HepG2 (cell line): ENCODE results near the gene ZBTB8OS. TPM values are rescaled to one million over a fixed set of nuclear protein-coding genes. Genes with fewer than 3 reads are reported as not detected.

Experiments
- ARID2 ChIP-seq: sonication (generic); formaldehyde crosslinking; IDR thresholded peaks from 2 replicates; pipeline ENCODE4 v1.8.1; 2022; ENCODE audit warnings: mild to moderate bottlenecking, missing genetic modification reagents, borderline replicate concordance
- CHD2 ChIP-seq: IDR thresholded peaks from 2 replicates; pipeline ENCODE4 v1.6.1; 2011; ENCODE audit warnings: low read depth, low read length, improper control_type of control experiment
- ISL2 ChIP-seq: sonication (generic); formaldehyde crosslinking; IDR thresholded peaks from 2 replicates; pipeline ENCODE4 v1.5.0; 2020; ENCODE audit warnings: missing genetic modification reagents
- JUN ChIP-seq: sonication (generic); formaldehyde crosslinking; IDR thresholded peaks from 2 replicates; pipeline ENCODE4 v1.4.0; 2020; ENCODE audit warnings: mild to moderate bottlenecking, missing genetic modification reagents
- MAFF ChIP-seq: IDR thresholded peaks from 2 replicates; pipeline ENCODE4 v1.6.1; 2011; ENCODE audit warnings: low read depth, low read length, improper control_type of control experiment
- RORA ChIP-seq: sonication (generic); formaldehyde crosslinking; IDR thresholded peaks from 2 replicates; pipeline ENCODE4 v1.5.0; 2020; ENCODE audit warnings: mild to moderate bottlenecking, missing genetic modification reagents, moderate library complexity
- ZNF644 ChIP-seq: IDR thresholded peaks from 2 replicates; pipeline ENCODE4 v1.6.1; 2016; ENCODE audit warnings: low read depth
- ZNF746 ChIP-seq: sonication (generic); formaldehyde crosslinking; IDR thresholded peaks from 2 replicates; pipeline ENCODE4 v1.8.0; 2022; ENCODE audit warnings: mild to moderate bottlenecking, missing genetic modification reagents
- polyA plus RNA-seq, 8 experiments: library from polyadenylated mRNA; depleted of rRNA in 3 of 8; stranded (reverse) in 7 of 8; unstranded in 1 of 8; fragments of >200 nt; fragmentation: Illumina TruSeq in 4 of 8; extraction: Trizol in 4 of 8; gene quantifications; 2 replicates each; pipeline versions ENCODE4 v1.2.1 to v1.2.3, GENCODE V29; 2011 to 2016; ENCODE audit warnings: low read depth in 4 of 8, missing spikeins in 1 of 8, mixed read lengths in 1 of 8; ENCODE audit not compliant: insufficient read depth in 1 of 8
- total RNA-seq, 5 experiments: library from RNA; depleted of rRNA; stranded (reverse); fragments of >200 nt; fragmentation: Illumina TruSeq; extraction: Trizol; gene quantifications; 2 replicates each; pipeline ENCODE4 v1.2.3, GENCODE V29; 2016; ENCODE audit warnings: low read depth in 1 of 5
- TF ChIP-seq, protein P1 (sequence below): sonication (generic); formaldehyde crosslinking; IDR thresholded peaks from 2 replicates; pipeline ENCODE4 v1.4.0; 2020; ENCODE audit warnings: mild to moderate bottlenecking, missing genetic modification reagents, borderline replicate concordance
- TF ChIP-seq, protein P2 (sequence below): sonication (generic); formaldehyde crosslinking; conservative IDR thresholded peaks from 2 replicates; pipeline ENCODE4 v1.4.0; 2020; ENCODE audit warnings: missing genetic modification reagents
- TF ChIP-seq, protein P3 (sequence below): sonication (generic); formaldehyde crosslinking; IDR thresholded peaks from 2 replicates; pipeline ENCODE4 v1.9.0; 2021; ENCODE audit warnings: missing genetic modification reagents, borderline replicate concordance
- TF ChIP-seq, protein P4 (sequence below): sonication (generic); formaldehyde crosslinking; IDR thresholded peaks from 2 replicates; pipeline ENCODE4 v1.5.0; 2020; ENCODE audit warnings: mild to moderate bottlenecking, missing genetic modification reagents
- TF ChIP-seq, protein P5 (sequence below): sonication (generic); formaldehyde crosslinking; IDR thresholded peaks from 2 replicates; pipeline ENCODE4 v1.4.0; 2020; ENCODE audit warnings: missing genetic modification reagents
- TF ChIP-seq, protein P6 (sequence below): fragments of 450-650 bp; IDR thresholded peaks from 2 replicates; pipeline ENCODE4 v1.6.1; 2017

Gene ZBTB8OS
- total and polyA plus RNA-seq, 2 of the 13 experiments (the other 11 are each of a cell fraction or from before 2014, with no cell fraction given): 57.7 to 84.8 TPM

DNA sequence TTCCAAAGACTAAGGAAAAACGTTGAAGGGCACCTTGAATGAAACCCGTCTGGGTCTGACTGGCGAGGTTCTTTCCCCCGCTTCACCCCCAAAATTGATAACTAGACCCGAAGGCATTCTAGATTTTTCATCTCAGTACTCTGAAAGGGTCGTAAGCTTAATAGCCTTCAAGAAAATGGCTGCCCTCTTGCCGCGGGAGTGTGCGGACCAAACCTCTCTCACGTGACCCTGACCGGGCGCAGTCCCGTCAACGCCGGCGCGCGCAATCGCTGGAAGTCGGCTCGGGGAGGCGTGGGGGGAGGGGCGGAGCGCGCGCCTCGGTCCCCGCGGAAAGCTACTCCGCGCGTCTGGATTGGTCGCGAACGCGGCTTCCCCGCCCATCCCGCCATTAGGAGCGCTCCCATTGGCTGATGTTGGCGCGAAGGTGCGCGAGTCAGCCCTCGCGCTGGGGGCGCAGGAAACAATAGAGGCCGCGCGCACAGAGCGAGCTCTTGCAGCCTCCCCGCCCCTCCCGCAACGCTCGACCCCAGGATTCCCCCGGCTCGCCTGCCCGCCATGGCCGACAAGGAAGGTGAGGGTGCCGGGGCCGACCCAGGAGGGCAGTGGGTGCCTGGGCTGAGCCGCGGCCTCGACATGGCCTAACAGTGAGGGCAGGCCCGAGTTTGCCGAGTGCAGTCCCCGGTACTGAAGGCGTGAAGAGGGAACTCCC, 556 bp upstream of the ZBTB8OS start, which contains the start of gene RBBP4 (continued):
- TF ChIP-seq, protein P1, sequence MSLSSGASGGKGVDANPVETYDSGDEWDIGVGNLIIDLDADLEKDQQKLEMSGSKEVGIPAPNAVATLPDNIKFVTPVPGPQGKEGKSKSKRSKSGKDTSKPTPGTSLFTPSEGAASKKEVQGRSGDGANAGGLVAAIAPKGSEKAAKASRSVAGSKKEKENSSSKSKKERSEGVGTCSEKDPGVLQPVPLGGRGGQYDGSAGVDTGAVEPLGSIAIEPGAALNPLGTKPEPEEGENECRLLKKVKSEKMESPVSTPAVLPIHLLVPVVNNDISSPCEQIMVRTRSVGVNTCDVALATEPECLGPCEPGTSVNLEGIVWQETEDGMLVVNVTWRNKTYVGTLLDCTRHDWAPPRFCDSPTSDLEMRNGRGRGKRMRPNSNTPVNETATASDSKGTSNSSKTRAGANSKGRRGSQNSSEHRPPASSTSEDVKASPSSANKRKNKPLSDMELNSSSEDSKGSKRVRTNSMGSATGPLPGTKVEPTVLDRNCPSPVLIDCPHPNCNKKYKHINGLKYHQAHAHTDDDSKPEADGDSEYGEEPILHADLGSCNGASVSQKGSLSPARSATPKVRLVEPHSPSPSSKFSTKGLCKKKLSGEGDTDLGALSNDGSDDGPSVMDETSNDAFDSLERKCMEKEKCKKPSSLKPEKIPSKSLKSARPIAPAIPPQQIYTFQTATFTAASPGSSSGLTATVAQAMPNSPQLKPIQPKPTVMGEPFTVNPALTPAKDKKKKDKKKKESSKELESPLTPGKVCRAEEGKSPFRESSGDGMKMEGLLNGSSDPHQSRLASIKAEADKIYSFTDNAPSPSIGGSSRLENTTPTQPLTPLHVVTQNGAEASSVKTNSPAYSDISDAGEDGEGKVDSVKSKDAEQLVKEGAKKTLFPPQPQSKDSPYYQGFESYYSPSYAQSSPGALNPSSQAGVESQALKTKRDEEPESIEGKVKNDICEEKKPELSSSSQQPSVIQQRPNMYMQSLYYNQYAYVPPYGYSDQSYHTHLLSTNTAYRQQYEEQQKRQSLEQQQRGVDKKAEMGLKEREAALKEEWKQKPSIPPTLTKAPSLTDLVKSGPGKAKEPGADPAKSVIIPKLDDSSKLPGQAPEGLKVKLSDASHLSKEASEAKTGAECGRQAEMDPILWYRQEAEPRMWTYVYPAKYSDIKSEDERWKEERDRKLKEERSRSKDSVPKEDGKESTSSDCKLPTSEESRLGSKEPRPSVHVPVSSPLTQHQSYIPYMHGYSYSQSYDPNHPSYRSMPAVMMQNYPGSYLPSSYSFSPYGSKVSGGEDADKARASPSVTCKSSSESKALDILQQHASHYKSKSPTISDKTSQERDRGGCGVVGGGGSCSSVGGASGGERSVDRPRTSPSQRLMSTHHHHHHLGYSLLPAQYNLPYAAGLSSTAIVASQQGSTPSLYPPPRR (CRISPR knock-in tag): peak; percentile 57; the same call in 1 of the 2 replicates
- TF ChIP-seq MAFF: no peak
- TF ChIP-seq, protein P2, sequence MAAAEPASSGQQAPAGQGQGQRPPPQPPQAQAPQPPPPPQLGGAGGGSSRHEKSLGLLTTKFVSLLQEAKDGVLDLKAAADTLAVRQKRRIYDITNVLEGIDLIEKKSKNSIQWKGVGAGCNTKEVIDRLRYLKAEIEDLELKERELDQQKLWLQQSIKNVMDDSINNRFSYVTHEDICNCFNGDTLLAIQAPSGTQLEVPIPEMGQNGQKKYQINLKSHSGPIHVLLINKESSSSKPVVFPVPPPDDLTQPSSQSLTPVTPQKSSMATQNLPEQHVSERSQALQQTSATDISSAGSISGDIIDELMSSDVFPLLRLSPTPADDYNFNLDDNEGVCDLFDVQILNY (CRISPR knock-in tag): peak; percentile 92
- no peak for TF ChIP-seq ZNF644
- TF ChIP-seq ZNF746 (CRISPR knock-in tag): peak; percentile 68
- peak; percentile 88 for TF ChIP-seq CHD2
- TF ChIP-seq, protein P3, sequence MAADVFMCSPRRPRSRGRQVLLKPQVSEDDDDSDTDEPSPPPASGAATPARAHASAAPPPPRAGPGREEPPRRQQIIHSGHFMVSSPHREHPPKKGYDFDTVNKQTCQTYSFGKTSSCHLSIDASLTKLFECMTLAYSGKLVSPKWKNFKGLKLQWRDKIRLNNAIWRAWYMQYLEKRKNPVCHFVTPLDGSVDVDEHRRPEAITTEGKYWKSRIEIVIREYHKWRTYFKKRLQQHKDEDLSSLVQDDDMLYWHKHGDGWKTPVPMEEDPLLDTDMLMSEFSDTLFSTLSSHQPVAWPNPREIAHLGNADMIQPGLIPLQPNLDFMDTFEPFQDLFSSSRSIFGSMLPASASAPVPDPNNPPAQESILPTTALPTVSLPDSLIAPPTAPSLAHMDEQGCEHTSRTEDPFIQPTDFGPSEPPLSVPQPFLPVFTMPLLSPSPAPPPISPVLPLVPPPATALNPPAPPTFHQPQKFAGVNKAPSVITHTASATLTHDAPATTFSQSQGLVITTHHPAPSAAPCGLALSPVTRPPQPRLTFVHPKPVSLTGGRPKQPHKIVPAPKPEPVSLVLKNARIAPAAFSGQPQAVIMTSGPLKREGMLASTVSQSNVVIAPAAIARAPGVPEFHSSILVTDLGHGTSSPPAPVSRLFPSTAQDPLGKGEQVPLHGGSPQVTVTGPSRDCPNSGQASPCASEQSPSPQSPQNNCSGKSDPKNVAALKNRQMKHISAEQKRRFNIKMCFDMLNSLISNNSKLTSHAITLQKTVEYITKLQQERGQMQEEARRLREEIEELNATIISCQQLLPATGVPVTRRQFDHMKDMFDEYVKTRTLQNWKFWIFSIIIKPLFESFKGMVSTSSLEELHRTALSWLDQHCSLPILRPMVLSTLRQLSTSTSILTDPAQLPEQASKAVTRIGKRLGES (CRISPR knock-in tag): peak; percentile 20; the same call in 1 of the 2 replicates
- TF ChIP-seq JUN (CRISPR knock-in tag): no peak; the same call in 1 of the 2 replicates
- TF ChIP-seq, protein P4, sequence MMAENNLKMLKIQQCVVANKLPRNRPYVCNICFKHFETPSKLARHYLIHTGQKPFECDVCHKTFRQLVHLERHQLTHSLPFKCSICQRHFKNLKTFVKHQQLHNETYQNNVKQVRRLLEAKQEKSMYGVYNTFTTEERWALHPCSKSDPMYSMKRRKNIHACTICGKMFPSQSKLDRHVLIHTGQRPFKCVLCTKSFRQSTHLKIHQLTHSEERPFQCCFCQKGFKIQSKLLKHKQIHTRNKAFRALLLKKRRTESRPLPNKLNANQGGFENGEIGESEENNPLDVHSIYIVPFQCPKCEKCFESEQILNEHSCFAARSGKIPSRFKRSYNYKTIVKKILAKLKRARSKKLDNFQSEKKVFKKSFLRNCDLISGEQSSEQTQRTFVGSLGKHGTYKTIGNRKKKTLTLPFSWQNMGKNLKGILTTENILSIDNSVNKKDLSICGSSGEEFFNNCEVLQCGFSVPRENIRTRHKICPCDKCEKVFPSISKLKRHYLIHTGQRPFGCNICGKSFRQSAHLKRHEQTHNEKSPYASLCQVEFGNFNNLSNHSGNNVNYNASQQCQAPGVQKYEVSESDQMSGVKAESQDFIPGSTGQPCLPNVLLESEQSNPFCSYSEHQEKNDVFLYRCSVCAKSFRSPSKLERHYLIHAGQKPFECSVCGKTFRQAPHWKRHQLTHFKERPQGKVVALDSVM: peak; percentile 85
- TF ChIP-seq, protein P5, sequence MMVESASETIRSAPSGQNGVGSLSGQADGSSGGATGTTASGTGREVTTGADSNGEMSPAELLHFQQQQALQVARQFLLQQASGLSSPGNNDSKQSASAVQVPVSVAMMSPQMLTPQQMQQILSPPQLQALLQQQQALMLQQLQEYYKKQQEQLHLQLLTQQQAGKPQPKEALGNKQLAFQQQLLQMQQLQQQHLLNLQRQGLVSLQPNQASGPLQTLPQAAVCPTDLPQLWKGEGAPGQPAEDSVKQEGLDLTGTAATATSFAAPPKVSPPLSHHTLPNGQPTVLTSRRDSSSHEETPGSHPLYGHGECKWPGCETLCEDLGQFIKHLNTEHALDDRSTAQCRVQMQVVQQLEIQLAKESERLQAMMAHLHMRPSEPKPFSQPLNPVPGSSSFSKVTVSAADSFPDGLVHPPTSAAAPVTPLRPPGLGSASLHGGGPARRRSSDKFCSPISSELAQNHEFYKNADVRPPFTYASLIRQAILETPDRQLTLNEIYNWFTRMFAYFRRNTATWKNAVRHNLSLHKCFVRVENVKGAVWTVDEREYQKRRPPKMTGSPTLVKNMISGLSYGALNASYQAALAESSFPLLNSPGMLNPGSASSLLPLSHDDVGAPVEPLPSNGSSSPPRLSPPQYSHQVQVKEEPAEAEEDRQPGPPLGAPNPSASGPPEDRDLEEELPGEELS (CRISPR knock-in tag): peak; percentile 53; the same call in 1 of the 2 replicates
- peak; percentile 47 for TF ChIP-seq ISL2 (CRISPR knock-in tag)
- TF ChIP-seq, protein P6, sequence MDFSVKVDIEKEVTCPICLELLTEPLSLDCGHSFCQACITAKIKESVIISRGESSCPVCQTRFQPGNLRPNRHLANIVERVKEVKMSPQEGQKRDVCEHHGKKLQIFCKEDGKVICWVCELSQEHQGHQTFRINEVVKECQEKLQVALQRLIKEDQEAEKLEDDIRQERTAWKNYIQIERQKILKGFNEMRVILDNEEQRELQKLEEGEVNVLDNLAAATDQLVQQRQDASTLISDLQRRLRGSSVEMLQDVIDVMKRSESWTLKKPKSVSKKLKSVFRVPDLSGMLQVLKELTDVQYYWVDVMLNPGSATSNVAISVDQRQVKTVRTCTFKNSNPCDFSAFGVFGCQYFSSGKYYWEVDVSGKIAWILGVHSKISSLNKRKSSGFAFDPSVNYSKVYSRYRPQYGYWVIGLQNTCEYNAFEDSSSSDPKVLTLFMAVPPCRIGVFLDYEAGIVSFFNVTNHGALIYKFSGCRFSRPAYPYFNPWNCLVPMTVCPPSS: no peak
- no peak; the same call in 1 of the 2 replicates for TF ChIP-seq RORA (CRISPR knock-in tag)
- TF ChIP-seq ARID2 (CRISPR knock-in tag): 0 out of 2 replicates have a peak, but pooled peaks have one; percentile 59
